GM23338 (cell line): ENCODE data around the gene CST9.

ENCODE experiments used
- EZH2 ChIP-seq: fragments of 200-600 bp; sonication (generic); IDR thresholded peaks from one replicate; pipeline ENCODE4 v1.8.0; 2017; ENCODE audit warnings: antibody characterized with exemption, mild to moderate bottlenecking, low read depth; ENCODE audit not compliant: unreplicated experiment
- EZH2phosphoT487 ChIP-seq: fragments of 200-600 bp; sonication (generic); IDR thresholded peaks from one replicate; pipeline ENCODE4 v1.8.1; 2018; ENCODE audit warnings: antibody characterized with exemption; ENCODE audit not compliant: unreplicated experiment
- NANOG ChIP-seq: IDR thresholded peaks from 2 replicates; pipeline ENCODE4 v1.6.1; 2016; ENCODE audit warnings: antibody characterized with exemption, borderline replicate concordance
- TF ChIP-seq, protein P1 (sequence below), 2 experiments: fragments of 200-600 bp in 1 of 2; sonication (generic) in 1 of 2; conservative IDR thresholded peaks; 2 replicates each; pipeline versions ENCODE4 v1.5.1 to v1.6.1; 2016 to 2017; ENCODE audit warnings: antibody characterized with exemption in 2 of 2, low read depth in 2 of 2, mild to moderate bottlenecking in 2 of 2, moderate library complexity in 1 of 2

DNA sequence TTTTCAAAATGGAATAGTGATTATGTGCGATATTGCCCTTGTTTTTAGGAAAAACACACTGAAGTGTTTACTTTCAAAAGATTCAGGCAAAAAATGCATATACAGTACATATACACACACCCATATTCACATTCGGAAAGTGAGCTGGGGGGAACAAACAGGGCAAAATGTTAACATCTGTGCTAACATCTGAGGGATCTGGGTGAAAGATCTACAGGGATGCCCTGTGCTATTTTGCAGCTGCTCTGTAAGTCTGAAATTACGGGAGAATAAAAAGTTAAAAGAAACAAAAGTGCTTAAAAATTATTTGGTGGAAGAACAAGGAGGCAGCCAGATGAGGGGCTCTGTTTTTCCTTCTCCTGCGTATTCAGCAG, 31.2 kb upstream of the CST9 start:
- TF ChIP-seq EZH2phosphoT487 (no peak), NANOG (no peak), EZH2 (no peak)
- TF ChIP-seq, protein P1, sequence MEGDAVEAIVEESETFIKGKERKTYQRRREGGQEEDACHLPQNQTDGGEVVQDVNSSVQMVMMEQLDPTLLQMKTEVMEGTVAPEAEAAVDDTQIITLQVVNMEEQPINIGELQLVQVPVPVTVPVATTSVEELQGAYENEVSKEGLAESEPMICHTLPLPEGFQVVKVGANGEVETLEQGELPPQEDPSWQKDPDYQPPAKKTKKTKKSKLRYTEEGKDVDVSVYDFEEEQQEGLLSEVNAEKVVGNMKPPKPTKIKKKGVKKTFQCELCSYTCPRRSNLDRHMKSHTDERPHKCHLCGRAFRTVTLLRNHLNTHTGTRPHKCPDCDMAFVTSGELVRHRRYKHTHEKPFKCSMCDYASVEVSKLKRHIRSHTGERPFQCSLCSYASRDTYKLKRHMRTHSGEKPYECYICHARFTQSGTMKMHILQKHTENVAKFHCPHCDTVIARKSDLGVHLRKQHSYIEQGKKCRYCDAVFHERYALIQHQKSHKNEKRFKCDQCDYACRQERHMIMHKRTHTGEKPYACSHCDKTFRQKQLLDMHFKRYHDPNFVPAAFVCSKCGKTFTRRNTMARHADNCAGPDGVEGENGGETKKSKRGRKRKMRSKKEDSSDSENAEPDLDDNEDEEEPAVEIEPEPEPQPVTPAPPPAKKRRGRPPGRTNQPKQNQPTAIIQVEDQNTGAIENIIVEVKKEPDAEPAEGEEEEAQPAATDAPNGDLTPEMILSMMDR (conservative IDR thresholded peaks at IDR 0.05; ENCODE audit: low read depth in 2 of 2), result no peak
